ENCODE data around the gene CA10.

CA10 gene

GRCh38 chr17:51855806-51856205, 302.7 kb downstream of the CA10 start:
- DNase-seq, result no peak

GRCh38 chr17:51853857-51854256, 304.7 kb downstream of the CA10 start:
- no peak for DNase-seq

GRCh38 chr17:51852603-51853002, 305.9 kb downstream of the CA10 start:
- no peak for DNase-seq

- DNase-seq, result no peak
Observed at GRCh38 chr17:51850201-51850600, 308.3 kb downstream of the CA10 start.

- no peak for DNase-seq
Observed at GRCh38 chr17:51848451-51848850, 310.1 kb downstream of the CA10 start.

GRCh38 chr17:51846566-51846965, 311.9 kb downstream of the CA10 start:
- no peak for DNase-seq

GRCh38 chr17:51845776-51846175, 312.7 kb downstream of the CA10 start:
- DNase-seq, result no peak

GRCh38 chr17:51842763-51843162, 315.8 kb downstream of the CA10 start:
- DNase-seq, result no peak

- DNase-seq, result no peak
Observed at GRCh38 chr17:51841669-51842068, 316.8 kb downstream of the CA10 start.

GRCh38 chr17:51840688-51841087, 317.8 kb downstream of the CA10 start:
- DNase-seq, result no peak

GRCh38 chr17:51833620-51834019, 324.9 kb downstream of the CA10 start:
- no peak for DNase-seq

GRCh38 chr17:51833045-51833444, 325.5 kb downstream of the CA10 start:
- DNase-seq, result no peak

- DNase-seq, result no peak
Observed at GRCh38 chr17:51830886-51831285, 327.6 kb downstream of the CA10 start.

- DNase-seq, result no peak
Observed at GRCh38 chr17:51830451-51830850, 328.1 kb downstream of the CA10 start.

- no peak for DNase-seq
Observed at GRCh38 chr17:51828901-51829300, 329.6 kb downstream of the CA10 start.

GRCh38 chr17:51827140-51827539, 331.4 kb downstream of the CA10 start:
- no peak for DNase-seq

- DNase-seq, result no peak
Observed at GRCh38 chr17:51820766-51821165, 337.7 kb downstream of the CA10 start.

- DNase-seq, result no peak
Observed at GRCh38 chr17:51820252-51820651, 338.3 kb downstream of the CA10 start.

GRCh38 chr17:51819341-51820219, 338.9 kb downstream of the CA10 start:
- no peak for DNase-seq

- DNase-seq, result no peak
Observed at GRCh38 chr17:51818777-51819176, 339.7 kb downstream of the CA10 start.

GRCh38 chr17:51817955-51818354, 340.6 kb downstream of the CA10 start:
- no peak for DNase-seq

GRCh38 chr17:51817117-51817516, 341.4 kb downstream of the CA10 start:
- no peak for DNase-seq

- DNase-seq, result no peak
Observed at GRCh38 chr17:51815097-51815496, 343.4 kb downstream of the CA10 start.

- no peak for DNase-seq
Observed at GRCh38 chr17:51814521-51814920, 344.0 kb downstream of the CA10 start.

- no peak for DNase-seq
Observed at GRCh38 chr17:51813784-51814174, 344.7 kb downstream of the CA10 start.

Data from activated effector memory CD4-positive, alpha-beta T cell treated with Interleukin-2 at 50 U/mL for 16 hours (primary cell).